ENCODE data around the gene LAMA2.
"Not testable (repeated sequence)": the region's sequence is repeated elsewhere in the genome, so short reads cannot be mapped to it uniquely, and the experiment has no call there.

The LAMA2 gene

GRCh38 chr6:129084406-129084805, 201.5 kb downstream of the LAMA2 start:
- ATAC-seq, result no peak

- not testable (repeated sequence) for ATAC-seq
These were observed 205.5 kb downstream of the LAMA2 start for GRCh38 chr6:129088481-129088880.

GRCh38 chr6:129089357-129089756, 206.4 kb downstream of the LAMA2 start:
- ATAC-seq, result no peak

- no peak for ATAC-seq
These were observed 211.2 kb downstream of the LAMA2 start for GRCh38 chr6:129094147-129094546.

GRCh38 chr6:129096651-129097290, 213.8 kb downstream of the LAMA2 start:
- no peak for ATAC-seq

GRCh38 chr6:129098061-129098553, 215.2 kb downstream of the LAMA2 start:
- no peak for ATAC-seq

GRCh38 chr6:129099696-129100095, 216.8 kb downstream of the LAMA2 start:
- ATAC-seq, result no peak

- ATAC-seq, result no peak
These were observed 217.2 kb downstream of the LAMA2 start for GRCh38 chr6:129100164-129100563.

GRCh38 chr6:129102741-129103140, 219.8 kb downstream of the LAMA2 start:
- ATAC-seq, result no peak

- no peak for ATAC-seq
These were observed 221.2 kb downstream of the LAMA2 start for GRCh38 chr6:129104131-129104530.

GRCh38 chr6:129104560-129104959, 221.6 kb downstream of the LAMA2 start:
- no peak for ATAC-seq

- ATAC-seq, result no peak
These were observed 222.1 kb downstream of the LAMA2 start for GRCh38 chr6:129105035-129105434.

GRCh38 chr6:129105793-129106192, 222.9 kb downstream of the LAMA2 start:
- no peak for ATAC-seq

- ATAC-seq, result no peak
These were observed 225.4 kb downstream of the LAMA2 start for GRCh38 chr6:129108337-129108736.

- no peak for ATAC-seq
These were observed 227.9 kb downstream of the LAMA2 start for GRCh38 chr6:129110690-129111343.

- ATAC-seq, result no peak
These were observed 228.4 kb downstream of the LAMA2 start for GRCh38 chr6:129111346-129111745.

- no peak for ATAC-seq
These were observed 228.9 kb downstream of the LAMA2 start for GRCh38 chr6:129111853-129112252.

GRCh38 chr6:129112591-129112990, 229.7 kb downstream of the LAMA2 start:
- ATAC-seq, result no peak

GRCh38 chr6:129113637-129114036, 230.7 kb downstream of the LAMA2 start:
- no peak for ATAC-seq

GRCh38 chr6:129114636-129115391, 231.9 kb downstream of the LAMA2 start:
- ATAC-seq, result no peak

- ATAC-seq, result no peak
These were observed 232.5 kb downstream of the LAMA2 start for GRCh38 chr6:129115471-129115870.

- no peak for ATAC-seq
These were observed 234.4 kb downstream of the LAMA2 start for GRCh38 chr6:129117355-129117754.

GRCh38 chr6:129120856-129121638, 238.1 kb downstream of the LAMA2 start:
- no peak for ATAC-seq
